ENCODE results near the gene PILRA. TPM values are rescaled to one million over a fixed set of nuclear protein-coding genes. Genes with fewer than 3 reads are reported as not detected.
A peak's percentile ranks its signal among the peaks of the same experiment; 100 is the strongest.
"Not testable (repeated sequence)": the region's sequence is repeated elsewhere in the genome, so short reads cannot be mapped to it uniquely, and the experiment has no call there.

The PILRA gene
- 8.3 TPM for total RNA-seq

DNA sequence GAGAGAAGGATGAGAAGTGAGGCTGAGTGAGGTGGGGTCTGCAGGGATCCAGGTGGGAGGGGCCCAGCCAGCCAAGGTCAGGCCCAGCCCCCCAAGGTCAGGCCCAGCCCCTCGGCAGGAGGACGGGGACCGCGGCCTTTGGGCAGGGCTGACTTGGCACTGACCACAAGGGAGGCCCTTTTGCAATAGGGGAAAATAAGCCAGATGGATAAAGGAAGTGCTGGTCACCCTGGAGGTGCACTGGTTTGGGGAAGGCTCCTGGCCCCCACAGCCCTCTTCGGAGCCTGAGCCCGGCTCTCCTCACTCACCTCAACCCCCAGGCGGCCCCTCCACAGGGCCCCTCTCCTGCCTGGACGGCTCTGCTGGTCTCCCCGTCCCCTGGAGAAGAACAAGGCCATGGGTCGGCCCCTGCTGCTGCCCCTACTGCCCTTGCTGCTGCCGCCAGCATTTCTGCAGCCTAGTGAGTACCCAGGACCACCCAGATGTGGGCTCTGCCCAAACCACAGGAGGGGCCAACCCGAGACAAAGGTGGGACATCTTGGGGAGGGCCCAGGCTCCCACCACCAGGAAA, at the start of gene PILRA:
PILRA (plus strand) TSS at position 227 of the 571 bp plus-strand sequence; CDS start at position 397, 170 bp downstream.
- no peak for DNase-seq (ENCODE audit: extremely low spot score in 2 of 2)
- Histone ChIP-seq H3K4me3 (no peak within 1 kb of the TSS), H3K27me3 (no peaks in the 10 kb centered on the region), H3K9me3 (no peaks in the 10 kb centered on the region), H3K27ac (no peak within 1 kb of the TSS), H3K36me3 (no peaks in the 10 kb centered on the region), H3K4me1 (peaks cover 4% of the 10 kb centered on the region)
- TF ChIP-seq, protein P1, sequence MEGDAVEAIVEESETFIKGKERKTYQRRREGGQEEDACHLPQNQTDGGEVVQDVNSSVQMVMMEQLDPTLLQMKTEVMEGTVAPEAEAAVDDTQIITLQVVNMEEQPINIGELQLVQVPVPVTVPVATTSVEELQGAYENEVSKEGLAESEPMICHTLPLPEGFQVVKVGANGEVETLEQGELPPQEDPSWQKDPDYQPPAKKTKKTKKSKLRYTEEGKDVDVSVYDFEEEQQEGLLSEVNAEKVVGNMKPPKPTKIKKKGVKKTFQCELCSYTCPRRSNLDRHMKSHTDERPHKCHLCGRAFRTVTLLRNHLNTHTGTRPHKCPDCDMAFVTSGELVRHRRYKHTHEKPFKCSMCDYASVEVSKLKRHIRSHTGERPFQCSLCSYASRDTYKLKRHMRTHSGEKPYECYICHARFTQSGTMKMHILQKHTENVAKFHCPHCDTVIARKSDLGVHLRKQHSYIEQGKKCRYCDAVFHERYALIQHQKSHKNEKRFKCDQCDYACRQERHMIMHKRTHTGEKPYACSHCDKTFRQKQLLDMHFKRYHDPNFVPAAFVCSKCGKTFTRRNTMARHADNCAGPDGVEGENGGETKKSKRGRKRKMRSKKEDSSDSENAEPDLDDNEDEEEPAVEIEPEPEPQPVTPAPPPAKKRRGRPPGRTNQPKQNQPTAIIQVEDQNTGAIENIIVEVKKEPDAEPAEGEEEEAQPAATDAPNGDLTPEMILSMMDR (IDR thresholded peaks at IDR 0.05), result no peak
- no peak for TF ChIP-seq POLR2A (IDR thresholded peaks at IDR 0.05)
- TF ChIP-seq POLR2AphosphoS5 (IDR thresholded peaks at IDR 0.05; ENCODE audit: insufficient read depth in 1 of 2, low read depth in 1 of 2), result peak in 1 of 2 donors; percentile 23
- intact Hi-C loops (cut with DNase I), result no loop called here

DNA sequence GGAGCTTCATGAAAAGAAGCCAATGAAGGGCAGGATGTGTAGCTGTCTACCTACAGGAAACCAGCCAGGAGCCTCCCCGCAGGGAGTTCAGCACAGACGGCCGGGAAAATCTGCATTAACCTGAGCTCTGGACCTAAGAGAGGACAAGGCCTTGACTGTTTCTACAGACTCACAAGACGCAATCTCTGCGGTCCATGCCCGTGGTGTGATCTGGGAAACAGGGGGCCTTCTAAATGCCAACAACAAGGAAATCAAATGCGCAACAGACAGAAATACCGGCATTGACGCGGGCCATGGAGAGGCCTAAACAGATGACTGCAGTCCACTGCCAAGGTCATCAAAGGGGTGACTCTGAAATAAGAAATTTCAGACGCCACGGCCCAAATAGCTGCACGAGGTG, 49.1 kb upstream of the PILRA start:
- intact Hi-C loops (cut with DNase I); H3K9me3 ChIP-seq; H3K27me3 ChIP-seq; H3K4me3 ChIP-seq; H3K27ac ChIP-seq; H3K4me1 ChIP-seq; DNase-seq (ENCODE audit: extremely low spot score in 2 of 2): not testable (repeated sequence)
- peaks cover 0 to 16% of the 10 kb centered on the region in 2 donors for H3K36me3 ChIP-seq

DNA sequence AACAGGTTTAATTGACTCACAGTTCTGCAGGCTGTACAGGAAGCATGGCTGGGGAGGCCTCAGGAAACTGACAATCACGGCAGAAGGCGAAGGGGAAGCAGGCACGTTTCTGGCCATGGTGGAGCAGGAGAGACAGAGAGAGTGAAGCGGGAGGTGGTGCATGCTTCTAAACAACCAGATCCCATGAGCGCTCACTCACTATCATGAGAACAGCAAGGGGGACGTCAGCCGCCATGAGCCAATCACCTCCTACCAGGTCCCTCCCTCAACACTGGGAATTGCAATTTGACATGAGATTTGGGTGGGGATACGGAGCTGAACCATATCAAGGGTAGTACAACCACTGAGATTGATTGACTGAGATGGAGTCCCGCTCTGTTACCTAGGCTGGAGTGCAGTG, 47.6 kb upstream of the PILRA start:
- H3K4me1 ChIP-seq; H3K9me3 ChIP-seq; intact Hi-C loops (cut with DNase I); H3K4me3 ChIP-seq; DNase-seq (ENCODE audit: extremely low spot score in 2 of 2); H3K27me3 ChIP-seq; H3K27ac ChIP-seq: not testable (repeated sequence)
- peaks cover 0 to 11% of the 10 kb centered on the region in 2 donors for H3K36me3 ChIP-seq

DNA sequence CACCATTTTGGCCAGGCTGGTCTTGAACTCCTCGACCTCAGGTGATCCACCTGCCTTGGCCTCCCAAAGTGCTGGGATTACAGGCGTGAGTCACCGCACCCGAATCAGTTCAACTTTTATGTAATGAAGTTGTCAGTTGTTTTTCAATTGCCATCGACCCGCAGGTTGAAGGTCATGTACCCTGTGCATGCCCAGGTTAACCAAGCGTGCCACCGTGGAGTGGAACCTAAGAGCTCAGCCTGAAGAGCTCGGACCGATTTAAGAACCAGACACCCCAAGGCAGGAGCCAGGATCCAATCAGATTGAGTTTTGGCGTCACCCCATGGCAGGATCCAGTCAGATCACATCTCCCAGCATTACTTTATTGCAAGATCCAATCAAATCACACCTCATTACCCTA, 46.4 kb upstream of the PILRA start:
- H3K4me1 ChIP-seq; intact Hi-C loops (cut with DNase I); H3K4me3 ChIP-seq; H3K9me3 ChIP-seq; DNase-seq (ENCODE audit: extremely low spot score in 2 of 2); H3K27ac ChIP-seq; H3K27me3 ChIP-seq: not testable (repeated sequence)
- peaks cover 0 to 10% of the 10 kb centered on the region in 2 donors for H3K36me3 ChIP-seq

DNA sequence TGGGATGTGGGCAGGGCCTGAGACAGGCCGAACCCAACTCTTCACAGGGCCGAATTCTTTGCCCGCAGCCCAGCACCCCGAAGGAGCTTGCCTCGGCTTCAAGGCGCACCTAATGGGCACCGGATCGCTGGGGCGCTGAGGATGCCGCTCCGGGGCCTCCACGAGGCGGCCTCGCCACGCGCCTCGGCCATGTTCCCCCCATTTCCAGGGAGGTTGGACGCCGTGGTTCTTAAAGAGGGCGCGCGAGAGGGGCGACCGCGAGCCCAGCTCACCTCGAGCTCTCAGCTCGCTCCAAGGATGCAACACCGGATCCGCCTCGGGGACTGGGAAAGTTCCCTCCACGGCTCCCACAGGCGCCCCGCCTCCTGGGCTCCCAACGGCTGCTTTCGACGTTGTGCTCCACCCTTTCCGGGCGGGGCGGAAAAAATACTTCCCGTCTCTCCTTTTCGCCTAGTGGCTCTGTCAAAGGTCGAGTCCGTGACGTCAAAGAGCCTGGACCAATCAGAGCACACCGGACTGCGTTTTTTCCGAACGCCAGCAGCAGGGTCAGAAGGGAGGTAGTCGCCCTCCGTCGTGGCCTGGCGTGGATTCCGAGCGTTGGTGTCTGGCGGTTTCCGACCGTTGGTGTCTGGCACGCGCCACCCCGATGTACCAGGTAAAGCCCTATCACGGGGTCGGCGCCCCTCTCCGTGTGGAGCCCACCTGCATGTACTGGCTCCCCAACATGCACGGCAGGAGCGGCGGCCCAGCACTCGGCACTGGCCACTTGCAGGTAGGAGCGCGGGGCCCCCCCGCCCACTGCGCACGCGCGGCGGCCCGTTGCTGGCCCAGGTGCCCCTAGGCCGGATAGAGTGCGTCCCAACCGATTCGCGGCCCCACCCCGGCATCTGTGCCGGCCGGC, 37.5 kb upstream of the PILRA start:
- peaks cover 16% of the 10 kb centered on the region for H3K4me1 ChIP-seq
- peak overlapping the region; percentile 71 to 77 for H3K4me3 ChIP-seq
- peak in 1 of 2 donors; percentile 97 for TF ChIP-seq POLR2A (IDR thresholded peaks at IDR 0.05)
- TF ChIP-seq POLR2AphosphoS5 (IDR thresholded peaks at IDR 0.05; ENCODE audit: insufficient read depth in 1 of 2, low read depth in 1 of 2), result peak; percentile 81 to 99
- H3K9me3 ChIP-seq; intact Hi-C loops (cut with DNase I); H3K27me3 ChIP-seq; H3K36me3 ChIP-seq: not testable (repeated sequence)
- H3K27ac ChIP-seq, result peak overlapping the region; percentile 89
- peak in 1 of 2 donors; percentile 98 for DNase-seq (ENCODE audit: extremely low spot score in 2 of 2)

DNA sequence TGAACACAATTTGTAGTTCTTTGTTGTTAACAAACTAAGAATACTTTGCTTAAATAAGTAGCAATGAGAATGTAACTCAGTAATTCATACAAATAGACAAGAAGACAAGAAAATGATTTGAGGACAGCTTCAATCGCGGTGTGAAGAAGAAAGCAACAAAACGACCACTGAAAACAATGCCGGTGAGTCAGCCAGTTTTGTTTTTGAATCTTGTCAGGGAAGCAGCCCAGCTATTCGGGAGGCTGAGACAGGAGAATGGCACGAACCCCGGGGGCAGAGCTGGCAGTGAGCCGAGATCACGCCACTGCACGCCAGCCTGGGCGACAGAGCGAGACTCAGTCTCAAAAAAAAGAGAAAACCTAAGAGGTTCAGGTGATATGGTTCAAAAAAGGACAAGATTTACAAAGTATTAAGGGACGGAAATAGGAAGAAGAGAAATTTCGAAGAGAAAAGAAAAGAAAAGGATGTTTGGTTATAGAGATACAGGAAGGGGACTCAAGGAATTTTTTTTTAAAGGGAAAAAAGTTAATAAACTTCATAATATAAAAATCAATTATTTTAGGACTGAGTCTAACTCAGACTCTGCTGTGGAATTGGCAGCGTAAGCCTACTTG, 35.1 kb upstream of the PILRA start:
- H3K4me3 ChIP-seq; intact Hi-C loops (cut with DNase I); H3K27ac ChIP-seq; H3K9me3 ChIP-seq; H3K27me3 ChIP-seq; DNase-seq (ENCODE audit: extremely low spot score in 2 of 2): not testable (repeated sequence)
- peaks cover 16% of the 10 kb centered on the region for H3K4me1 ChIP-seq
- peaks cover 0 to 16% of the 10 kb centered on the region in 2 donors for H3K36me3 ChIP-seq

DNA sequence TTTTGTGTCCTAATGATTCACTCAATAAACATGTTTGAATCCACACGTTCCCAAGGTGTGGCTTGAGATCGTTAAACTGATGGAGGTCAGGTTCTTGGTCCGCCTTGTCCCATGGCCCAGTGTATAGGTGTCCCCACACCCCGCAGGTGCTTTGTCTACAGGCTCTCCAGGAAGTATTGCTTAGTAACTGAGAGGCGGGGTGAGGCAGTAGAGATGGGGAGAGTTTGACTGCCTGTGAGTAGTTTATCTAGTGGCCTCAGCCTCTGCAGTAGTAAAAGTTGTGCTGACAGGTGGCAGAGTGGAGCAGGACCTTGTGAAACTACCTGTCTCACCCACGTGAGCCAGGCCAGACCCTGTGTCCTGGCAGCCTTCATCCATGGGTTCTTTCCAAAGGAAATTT, 32.0 kb upstream of the PILRA start:
- H3K27me3 ChIP-seq; H3K27ac ChIP-seq; DNase-seq (ENCODE audit: extremely low spot score in 2 of 2); intact Hi-C loops (cut with DNase I); H3K9me3 ChIP-seq; H3K4me3 ChIP-seq: not testable (repeated sequence)
- Histone ChIP-seq H3K4me1 (peaks cover 21% of the 10 kb centered on the region), H3K36me3 (peaks cover 0 to 20% of the 10 kb centered on the region in 2 donors)

DNA sequence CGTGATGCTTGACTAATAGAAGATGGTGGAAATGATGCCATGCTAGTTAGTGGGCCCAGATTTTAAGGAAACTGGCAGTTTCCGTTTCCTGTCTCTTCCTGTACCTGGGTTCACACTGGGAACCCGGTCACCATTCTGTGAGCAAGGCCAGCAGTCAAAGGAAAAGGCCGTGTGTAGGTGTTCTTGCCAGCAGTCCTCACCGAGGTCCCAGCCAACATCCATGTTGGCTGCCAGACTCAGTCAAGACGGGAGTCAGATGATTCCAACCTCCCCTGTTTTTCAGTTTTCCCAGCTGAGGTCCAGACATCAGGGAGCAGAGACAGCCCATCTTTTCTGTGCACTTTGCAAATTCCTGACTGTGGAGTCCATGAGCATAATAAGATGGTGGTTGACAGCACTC, 30.5 kb upstream of the PILRA start:
- no peak for DNase-seq (ENCODE audit: extremely low spot score in 2 of 2)
- no peaks in the 10 kb centered on the region for H3K9me3 ChIP-seq
- peaks cover 12% of the 10 kb centered on the region for H3K4me1 ChIP-seq
- no peaks in the 10 kb centered on the region for H3K27me3 ChIP-seq
- intact Hi-C loops (cut with DNase I), result no loop called here
- H3K4me3 ChIP-seq, result no peak overlapping the region
- H3K27ac ChIP-seq, result no peak overlapping the region
- peaks cover 0 to 34% of the 10 kb centered on the region in 2 donors for H3K36me3 ChIP-seq
- TF ChIP-seq, protein P1 (IDR thresholded peaks at IDR 0.05), result no peak
- no peak for TF ChIP-seq POLR2A (IDR thresholded peaks at IDR 0.05)
- TF ChIP-seq POLR2AphosphoS5 (IDR thresholded peaks at IDR 0.05; ENCODE audit: insufficient read depth in 1 of 2, low read depth in 1 of 2), result no peak

DNA sequence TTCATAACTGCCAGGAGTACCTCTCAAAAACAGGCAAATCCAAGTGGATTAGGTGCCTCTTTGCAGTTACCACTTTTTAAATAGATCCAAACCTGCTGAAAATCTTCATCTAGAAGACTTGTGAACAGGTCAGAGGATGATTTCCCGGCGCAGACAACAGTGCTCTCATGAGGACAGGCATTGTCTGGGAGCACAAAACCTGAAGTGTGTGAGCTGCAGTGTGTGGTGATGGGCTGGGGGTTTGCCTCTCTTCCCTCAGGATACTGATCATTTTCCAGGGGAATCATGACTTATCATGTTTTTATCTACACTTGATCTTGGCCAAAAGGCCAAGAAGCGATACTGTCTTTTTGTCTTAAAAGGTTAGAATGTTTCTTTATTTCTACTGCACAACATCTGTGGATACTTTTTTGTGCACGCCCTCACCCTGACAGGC, 29.1 kb upstream of the PILRA start:
- peaks cover 0 to 34% of the 10 kb centered on the region in 2 donors for H3K36me3 ChIP-seq
- intact Hi-C loops (cut with DNase I); H3K27ac ChIP-seq; DNase-seq (ENCODE audit: extremely low spot score in 2 of 2); H3K9me3 ChIP-seq; H3K27me3 ChIP-seq; H3K4me1 ChIP-seq; H3K4me3 ChIP-seq: not testable (repeated sequence)

DNA sequence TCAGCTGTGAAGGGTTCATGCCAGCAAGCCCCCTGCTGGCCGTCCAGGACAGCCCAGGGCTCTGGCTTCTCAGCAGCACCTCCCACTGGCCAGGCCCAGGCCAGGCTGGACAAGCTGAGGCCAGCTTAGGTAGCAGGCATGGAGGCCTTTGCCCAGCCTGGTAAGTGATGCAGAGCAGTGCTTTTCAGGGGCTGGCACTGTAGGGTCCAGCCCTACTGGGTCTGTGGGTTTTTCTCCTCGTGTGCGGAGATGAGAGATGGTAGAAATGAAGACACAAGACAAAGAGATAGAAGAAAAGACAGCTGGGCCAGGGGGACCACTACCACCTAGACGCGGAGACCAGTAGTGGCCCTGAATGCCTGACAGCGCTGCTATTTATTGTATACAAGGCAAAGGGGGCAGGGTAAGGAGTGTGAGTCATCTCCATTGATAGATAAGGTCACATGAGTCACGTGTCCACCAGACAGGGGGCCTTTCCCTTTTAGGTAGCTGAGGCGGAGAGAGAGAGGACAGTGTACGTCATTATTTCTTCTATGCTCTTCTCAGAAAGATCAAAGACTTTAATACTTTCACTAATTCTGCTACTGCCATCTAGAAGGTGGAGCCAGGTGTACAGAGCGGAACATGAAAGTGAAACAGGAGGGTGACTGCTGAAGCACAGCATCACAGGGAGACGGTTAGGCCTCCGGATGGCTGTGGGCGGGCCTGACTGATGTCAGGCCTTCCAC, 28.6 kb upstream of the PILRA start:
- not testable (repeated sequence) for H3K27me3 ChIP-seq; DNase-seq (ENCODE audit: extremely low spot score in 2 of 2)
- H3K36me3 ChIP-seq, result peaks cover 0 to 38% of the 10 kb centered on the region in 2 donors

More for the DNA sequence above, 28.6 kb upstream of the PILRA start:
- H3K4me1 ChIP-seq; H3K9me3 ChIP-seq; H3K4me3 ChIP-seq; intact Hi-C loops (cut with DNase I): not testable (repeated sequence)
- H3K27ac ChIP-seq, result peak overlapping the region; percentile 62

Data from vagina (tissue), 2 donors.